Measurements from ENCODE around the gene ADIPOR2. TPM values are rescaled to one million over a fixed set of nuclear protein-coding genes. Genes with fewer than 3 reads are reported as not detected.

ADIPOR2 gene
- total and polyA plus RNA-seq, 2 of the 4 experiments (the other 2 are of a cell fraction), result 20.0 to 24.9 TPM

- intact Hi-C loops (cut with micrococcal nuclease), result no loop called here
These were observed 125.2 kb downstream of the ADIPOR2 start for GRCh38 chr12:1815814-1816729.

More at GRCh38 chr12:1815814-1816729, 125.2 kb downstream of the ADIPOR2 start:
- H3K4me3 ChIP-seq (ENCODE audit: insufficient read depth, low read depth, low read length), result no peak overlapping the region
- H2AK9ac ChIP-seq (replicated peaks; ENCODE audit: low read depth, low read length, poor library complexity), result no peak overlapping the region
- WGBS, 2 experiments (ENCODE audit: extremely low coverage in 2 of 2, insufficient read length in 1 of 2), result 52% methylated on average over 11 of the region's 21 CpGs; no CpG with 5 or more reads in 1 of the 2 experiments
- H4K8ac ChIP-seq (ENCODE audit: low read depth in 2 of 2, low read length in 2 of 2), result no peak overlapping the region
- H2BK120ac ChIP-seq (ENCODE audit: low read depth, low read length), result no peak overlapping the region
- H4K20me1 ChIP-seq (ENCODE audit: insufficient read depth, low read length), result no peaks in the 10 kb centered on the region
- H4K91ac ChIP-seq (ENCODE audit: insufficient read depth, low read depth, low read length), result no peak overlapping the region
- H3K4me1 ChIP-seq (ENCODE audit: control insufficient read depth, insufficient read depth, low read length), result no peaks in the 10 kb centered on the region; the same call in 1 of the 2 replicates
- H3K36me3 ChIP-seq (ENCODE audit: control insufficient read depth, insufficient read depth, low read length), result no peaks in the 10 kb centered on the region
- TF ChIP-seq FOS (IDR thresholded peaks at IDR 0.05; ENCODE audit: low read depth, low read length) (no peak), USF2 (IDR thresholded peaks at IDR 0.05; ENCODE audit: low read depth, low read length) (no peak), MAZ (IDR thresholded peaks at IDR 0.05; ENCODE audit: borderline replicate concordance, low read depth, low read length) (no peak), RCOR1 (IDR thresholded peaks at IDR 0.05; ENCODE audit: insufficient replicate concordance, low read length) (no peak), MXI1 (IDR thresholded peaks at IDR 0.05; ENCODE audit: borderline replicate concordance, low read depth, low read length) (no peak), CTCF (conservative IDR thresholded peaks at IDR 0.05; ENCODE audit: low read depth, low read length) (no peak), CEBPB (IDR thresholded peaks at IDR 0.05; ENCODE audit: low read depth, low read length) (no peak), MAFK (IDR thresholded peaks at IDR 0.05; ENCODE audit: low read depth, low read length) (no peak), POLR2A (IDR thresholded peaks at IDR 0.05; ENCODE audit: low read depth, low read length) (no peak), BHLHE40 (IDR thresholded peaks at IDR 0.05; ENCODE audit: low read depth, low read length) (no peak), RAD21 (IDR thresholded peaks at IDR 0.05; ENCODE audit: low read length) (no peak), SMC3 (IDR thresholded peaks at IDR 0.05; ENCODE audit: low read depth, low read length) (no peak)
- TF ChIP-seq, protein P1, sequence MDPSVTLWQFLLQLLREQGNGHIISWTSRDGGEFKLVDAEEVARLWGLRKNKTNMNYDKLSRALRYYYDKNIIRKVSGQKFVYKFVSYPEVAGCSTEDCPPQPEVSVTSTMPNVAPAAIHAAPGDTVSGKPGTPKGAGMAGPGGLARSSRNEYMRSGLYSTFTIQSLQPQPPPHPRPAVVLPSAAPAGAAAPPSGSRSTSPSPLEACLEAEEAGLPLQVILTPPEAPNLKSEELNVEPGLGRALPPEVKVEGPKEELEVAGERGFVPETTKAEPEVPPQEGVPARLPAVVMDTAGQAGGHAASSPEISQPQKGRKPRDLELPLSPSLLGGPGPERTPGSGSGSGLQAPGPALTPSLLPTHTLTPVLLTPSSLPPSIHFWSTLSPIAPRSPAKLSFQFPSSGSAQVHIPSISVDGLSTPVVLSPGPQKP (IDR thresholded peaks at IDR 0.05; ENCODE audit: borderline replicate concordance, low read depth, low read length), result no peak
- no peaks in the 10 kb centered on the region for H3K79me1 ChIP-seq (ENCODE audit: low read depth in 1 of 2, low read length in 2 of 2)
- ATAC-seq (ENCODE audit: low read depth) (no peak), DNase-seq (no peak)
- H4K5ac ChIP-seq (ENCODE audit: low read depth, low read length), result no peak overlapping the region
- H3K56ac ChIP-seq (ENCODE audit: extremely low read depth, insufficient read depth, low read length), result no peak overlapping the region
- no peak overlapping the region for H3K4me2 ChIP-seq (ENCODE audit: low read depth, low read length)
- POLR2A ChIA-PET (ENCODE audit: unreplicated experiment), result no interaction called here
- dilution Hi-C loops (cut with HindIII; ENCODE audit: low sequenced_read_pairs, unreplicated experiment) (no loop called here), in situ Hi-C loops (cut with MboI; ENCODE audit: low sequenced_read_pairs) (loop anchor here (25.0 kb wide), 1 partner anchor 471 kb away; no protein-coding TSS in a partner anchor)
- no TSS peak for BruUV-seq (replicated peaks)
- no peak overlapping the region for H2BK15ac ChIP-seq (ENCODE audit: low read depth, low read length)
- no peak overlapping the region for H2AK5ac ChIP-seq (ENCODE audit: low read depth, low read length)
- no peak overlapping the region for H2AFZ ChIP-seq (replicated peaks; ENCODE audit: low read length, poor library complexity)
- H3K23ac ChIP-seq (ENCODE audit: low read depth, low read length), result no peak overlapping the region
- no peak overlapping the region for H3K14ac ChIP-seq (replicated peaks; ENCODE audit: low read depth, low read length)
- H3K18ac ChIP-seq (ENCODE audit: low read depth, low read length), result no peak overlapping the region
- H2BK5ac ChIP-seq (ENCODE audit: low read depth, low read length, poor library complexity, severe bottlenecking), result no peak overlapping the region
- H3K9me1 ChIP-seq (ENCODE audit: insufficient read depth, low read length), result no peaks in the 10 kb centered on the region; the same call in 1 of the 2 replicates
- no peak overlapping the region for H2BK20ac ChIP-seq (ENCODE audit: low read depth, low read length)
- no peaks in the 10 kb centered on the region for H3K9me3 ChIP-seq (ENCODE audit: control insufficient read depth, insufficient read depth, low read length)
- no peak overlapping the region for H3K27ac ChIP-seq (ENCODE audit: insufficient read depth, low read length)
- no peak overlapping the region for H3K9ac ChIP-seq (ENCODE audit: low read depth, low read length)
- peaks cover 50% of the 10 kb centered on the region for H3K27me3 ChIP-seq (ENCODE audit: control insufficient read depth, insufficient read depth, low read length)
- no peak overlapping the region for H3K4ac ChIP-seq (ENCODE audit: low read depth, low read length)
- CTCF ChIA-PET, result no interaction called here
